ENCODE measurements around the gene EFNA5.
"Not testable (repeated sequence)": the region's sequence is repeated elsewhere in the genome, so short reads cannot be mapped to it uniquely, and the experiment has no call there.

EFNA5 gene

GRCh38 chr5:107457881-107458280, 212.9 kb downstream of the EFNA5 start:
- no peak for DNase-seq (ENCODE audit: low read depth)

GRCh38 chr5:107457138-107457537, 213.6 kb downstream of the EFNA5 start:
- no peak for DNase-seq (ENCODE audit: low read depth)

- no peak for DNase-seq (ENCODE audit: low read depth)
Measured at GRCh38 chr5:107456281-107456715, 214.4 kb downstream of the EFNA5 start.

GRCh38 chr5:107455111-107455544, 215.6 kb downstream of the EFNA5 start:
- DNase-seq (ENCODE audit: low read depth) = peak; percentile 52

- DNase-seq (ENCODE audit: low read depth) = not testable (repeated sequence)
Measured at GRCh38 chr5:107451827-107452226, 218.9 kb downstream of the EFNA5 start.

GRCh38 chr5:107451028-107451427, 219.7 kb downstream of the EFNA5 start:
- no peak for DNase-seq (ENCODE audit: low read depth)

GRCh38 chr5:107450531-107450930, 220.2 kb downstream of the EFNA5 start:
- DNase-seq (ENCODE audit: low read depth) = no peak

GRCh38 chr5:107449369-107449768, 221.4 kb downstream of the EFNA5 start:
- no peak for DNase-seq (ENCODE audit: low read depth)

- no peak for DNase-seq (ENCODE audit: low read depth)
Measured at GRCh38 chr5:107447587-107447986, 223.2 kb downstream of the EFNA5 start.

- no peak for DNase-seq (ENCODE audit: low read depth)
Measured at GRCh38 chr5:107446972-107447371, 223.8 kb downstream of the EFNA5 start.

GRCh38 chr5:107444300-107444699, 226.4 kb downstream of the EFNA5 start:
- DNase-seq (ENCODE audit: low read depth) = no peak

- DNase-seq (ENCODE audit: low read depth) = no peak
Measured at GRCh38 chr5:107443897-107444296, 226.8 kb downstream of the EFNA5 start.

GRCh38 chr5:107442452-107442851, 228.3 kb downstream of the EFNA5 start:
- DNase-seq (ENCODE audit: low read depth) = no peak

- no peak for DNase-seq (ENCODE audit: low read depth)
Measured at GRCh38 chr5:107439832-107440231, 230.9 kb downstream of the EFNA5 start.

GRCh38 chr5:107437986-107438510, 232.7 kb downstream of the EFNA5 start:
- DNase-seq (ENCODE audit: low read depth) = no peak

GRCh38 chr5:107437154-107437553, 233.6 kb downstream of the EFNA5 start:
- no peak for DNase-seq (ENCODE audit: low read depth)

- no peak for DNase-seq (ENCODE audit: low read depth)
Measured at GRCh38 chr5:107436201-107436600, 234.5 kb downstream of the EFNA5 start.

GRCh38 chr5:107435061-107435460, 235.7 kb downstream of the EFNA5 start:
- no peak for DNase-seq (ENCODE audit: low read depth)

- DNase-seq (ENCODE audit: low read depth) = not testable (repeated sequence)
Measured at GRCh38 chr5:107433646-107434045, 237.1 kb downstream of the EFNA5 start.

- DNase-seq (ENCODE audit: low read depth) = peak; percentile 63
Measured at GRCh38 chr5:107431998-107432397, 238.7 kb downstream of the EFNA5 start.

GRCh38 chr5:107431536-107431935, 239.2 kb downstream of the EFNA5 start:
- DNase-seq (ENCODE audit: low read depth) = no peak

GRCh38 chr5:107430071-107430625, 240.6 kb downstream of the EFNA5 start:
- DNase-seq (ENCODE audit: low read depth) = peak; percentile 12

- no peak for DNase-seq (ENCODE audit: low read depth)
Measured at GRCh38 chr5:107428303-107428813, 242.4 kb downstream of the EFNA5 start.

GRCh38 chr5:107426872-107427271, 243.9 kb downstream of the EFNA5 start:
- DNase-seq (ENCODE audit: low read depth) = no peak

All from ELR (cell line).